ENCODE data around the gene NFU1.

Gene NFU1

DNA sequence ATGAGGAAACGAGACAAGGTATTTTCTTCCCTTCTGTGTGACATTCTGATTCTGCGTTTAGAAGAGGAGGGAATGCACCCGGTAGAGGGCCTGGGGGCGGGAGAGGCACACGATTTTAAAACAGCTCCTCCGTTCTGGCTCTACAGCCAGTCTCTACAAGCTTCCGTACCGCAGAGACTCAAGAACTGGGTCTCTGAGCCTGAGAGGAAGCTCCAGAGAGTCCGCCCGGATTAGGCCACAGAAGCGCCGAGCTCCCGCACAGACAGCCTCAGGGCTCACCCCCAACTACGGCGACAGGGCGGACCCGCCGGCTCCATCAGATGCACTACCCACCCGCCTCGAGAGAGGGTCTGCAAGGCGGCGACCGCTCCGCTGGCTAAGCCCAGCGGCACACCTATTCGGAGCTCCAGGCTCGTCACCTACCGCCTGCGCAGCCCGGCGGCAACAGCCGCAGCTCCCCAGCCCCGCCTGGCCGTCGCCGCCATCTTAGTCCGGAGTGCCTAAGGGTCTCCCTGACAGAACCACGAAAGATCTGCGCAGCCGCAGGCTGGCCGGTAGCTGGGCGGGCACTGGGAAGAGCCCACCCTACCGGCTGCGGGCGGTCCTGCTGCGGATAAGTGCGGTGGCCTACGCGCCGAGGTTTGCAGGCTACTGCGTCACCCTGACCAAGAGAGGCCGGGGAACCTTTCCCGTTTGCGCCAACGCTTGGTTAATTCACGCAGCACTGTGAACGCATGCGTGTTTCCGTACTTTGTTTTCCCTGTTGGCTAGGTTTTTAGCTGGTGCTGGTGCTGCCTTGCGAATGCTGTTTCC is at the start of gene NFU1:
Gene NFU1, minus strand, starts transcription at position 498 of the 813 bp plus-strand sequence. Its CDS starts 13 bp downstream, at position 485.
- FAIRE-seq: peak; percentile 51

- FAIRE-seq: peak; percentile 45
Observed at GRCh38 chr2:69483696-69484095, 46.5 kb upstream of the NFU1 start.

- FAIRE-seq: no peak
Observed at GRCh38 chr2:69483024-69483423, 45.8 kb upstream of the NFU1 start.

DNA sequence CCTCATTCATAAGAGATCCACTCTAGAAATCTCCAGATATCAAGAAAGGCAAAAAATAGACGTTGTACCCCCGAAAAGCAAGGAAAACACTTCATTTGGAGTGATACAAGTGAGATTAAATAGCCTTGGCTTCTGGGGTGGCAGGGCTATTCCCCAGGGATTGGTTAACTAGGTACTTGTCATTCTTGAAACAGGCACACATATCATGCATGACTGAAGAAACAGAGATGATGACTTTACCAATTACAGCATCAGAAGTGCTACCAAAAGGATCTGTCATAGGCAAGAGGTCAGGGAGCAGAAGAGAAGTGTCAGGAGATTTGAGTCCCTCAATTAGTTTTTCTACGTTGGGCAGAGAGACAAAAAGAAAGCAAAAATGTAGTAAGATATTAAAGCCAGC is 45.2 kb upstream of the NFU1 start:
- no peak for FAIRE-seq

- FAIRE-seq: no peak
Observed at GRCh38 chr2:69481421-69481820, 44.2 kb upstream of the NFU1 start.

DNA sequence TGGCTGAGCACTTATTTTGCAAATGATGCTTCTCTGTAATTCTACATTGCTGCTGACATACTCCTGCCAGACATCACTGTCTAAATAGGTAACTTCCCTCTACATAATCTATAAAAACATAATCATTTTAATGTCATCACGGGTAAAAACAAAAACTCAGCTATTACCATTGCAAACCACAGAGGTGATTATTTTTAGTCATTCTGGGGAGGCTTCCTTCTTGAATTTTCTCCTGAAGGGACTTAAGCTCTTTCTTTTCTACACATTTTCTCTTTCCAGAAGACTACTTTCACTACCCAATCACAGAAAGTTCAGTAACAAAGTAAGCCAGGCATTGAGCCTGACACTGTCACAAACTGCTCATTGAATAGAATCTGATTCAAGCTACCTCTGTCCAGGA is 40.4 kb upstream of the NFU1 start:
- FAIRE-seq: no peak

- FAIRE-seq: no peak
Observed at GRCh38 chr2:69474688-69475087, 37.5 kb upstream of the NFU1 start.

DNA sequence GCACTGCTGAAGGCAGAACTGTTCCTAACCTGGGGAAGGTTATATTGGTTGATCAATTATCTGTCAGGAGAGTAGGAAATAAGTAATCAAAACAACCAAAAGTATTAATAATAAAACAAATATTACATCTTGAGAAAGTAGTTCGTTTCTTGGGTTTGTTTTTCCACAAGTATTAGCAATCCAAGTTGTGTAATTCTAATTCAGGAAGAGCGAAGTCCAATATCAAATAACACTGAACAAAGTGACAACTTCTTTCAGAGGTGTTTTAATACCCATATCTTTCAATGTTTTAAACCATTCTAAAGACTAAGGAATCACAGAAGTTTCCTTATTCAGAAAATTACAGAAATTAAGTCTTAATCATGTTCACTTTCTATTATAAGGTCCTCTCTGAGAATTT is 34.6 kb upstream of the NFU1 start:
- no peak for FAIRE-seq

DNA sequence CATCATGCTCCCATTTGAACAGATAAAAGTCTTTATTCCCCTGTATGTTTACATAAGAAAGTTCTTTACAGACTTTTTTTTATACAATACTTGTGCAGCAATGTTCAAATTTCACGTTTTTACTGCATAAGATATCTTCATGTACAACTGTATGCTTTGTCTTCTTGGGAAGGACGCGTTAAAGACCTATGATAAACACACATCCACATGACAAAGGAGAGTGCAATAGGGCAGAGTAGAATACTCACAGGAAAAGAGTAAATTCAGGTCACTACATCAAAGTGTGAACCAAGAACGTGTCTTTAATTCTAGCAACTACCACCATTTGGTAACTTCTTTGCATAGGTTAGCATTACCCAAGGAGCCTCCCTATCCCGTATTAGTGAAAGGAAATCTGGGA is 33.7 kb upstream of the NFU1 start:
- FAIRE-seq: no peak

GRCh38 chr2:69469784-69470183 is 32.5 kb upstream of the NFU1 start:
- FAIRE-seq: no peak

GRCh38 chr2:69469375-69469774 is 32.1 kb upstream of the NFU1 start:
- no peak for FAIRE-seq

- no peak for FAIRE-seq
Observed at GRCh38 chr2:69466728-69467127, 29.5 kb upstream of the NFU1 start.

DNA sequence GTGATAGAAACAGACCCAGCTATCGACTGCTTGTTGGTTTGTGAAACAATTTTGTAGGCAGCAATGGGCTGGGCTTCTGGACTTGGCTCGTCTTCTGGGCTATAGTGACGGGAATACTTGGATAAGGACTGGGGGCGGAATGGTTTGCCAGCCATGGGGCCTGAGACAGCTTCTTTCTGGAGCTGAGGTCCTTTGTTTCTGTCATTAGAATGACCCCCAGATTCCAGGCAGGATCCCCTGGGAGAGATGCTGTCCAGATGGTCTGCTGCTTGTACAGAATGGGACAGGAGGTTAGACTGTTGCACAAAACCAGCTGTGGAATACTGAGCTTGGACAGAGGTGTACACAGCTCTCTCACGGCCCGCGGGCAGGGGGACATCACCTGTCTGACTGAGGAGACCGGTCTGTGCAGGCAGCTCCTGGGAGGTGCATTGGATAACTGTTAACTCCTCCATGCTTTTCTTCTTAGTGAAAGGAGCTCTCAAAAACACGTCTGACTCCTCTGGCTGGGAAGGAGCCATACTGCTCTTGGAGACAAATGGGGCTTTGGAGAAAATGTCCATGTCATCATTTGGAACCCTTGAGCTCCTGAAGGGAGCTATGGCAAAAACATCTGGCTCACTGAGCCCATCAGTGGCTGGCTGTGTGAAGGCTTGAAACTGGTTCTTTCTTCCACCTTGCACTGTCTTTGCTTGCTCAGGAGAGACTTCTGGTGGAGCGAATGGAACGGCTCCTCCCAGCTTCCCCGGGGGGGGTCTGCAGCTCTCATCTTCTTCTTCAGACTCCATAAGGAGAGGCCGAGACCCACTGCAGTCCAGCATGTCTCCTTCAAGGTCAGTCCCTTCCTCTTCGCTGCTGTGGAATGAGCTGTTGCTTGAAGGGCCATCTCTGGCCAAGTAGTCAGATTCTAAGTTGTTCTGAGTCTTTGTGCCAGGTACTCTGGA is 28.6 kb upstream of the NFU1 start:
- FAIRE-seq: no peak

- FAIRE-seq: no peak
Observed at GRCh38 chr2:69464575-69464974, 27.3 kb upstream of the NFU1 start.

DNA sequence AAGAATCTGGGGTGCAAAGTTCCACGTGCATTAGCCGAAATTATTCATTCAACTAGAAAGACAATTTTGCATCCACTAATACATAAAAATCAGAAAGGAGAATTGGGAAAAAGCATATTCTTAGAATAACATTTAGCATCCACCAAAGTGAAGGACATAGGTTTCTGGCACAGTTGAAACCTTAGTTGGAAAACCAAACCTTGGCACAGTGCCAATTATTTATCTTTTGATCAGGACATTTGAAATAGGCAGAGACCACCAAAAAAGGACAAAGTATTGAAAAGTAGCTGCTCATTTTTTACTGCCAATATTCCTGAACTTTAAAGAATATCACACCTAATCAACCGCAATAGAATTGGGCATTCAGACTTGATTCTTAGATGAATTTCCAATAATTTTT is 25.5 kb upstream of the NFU1 start:
- no peak for FAIRE-seq

DNA sequence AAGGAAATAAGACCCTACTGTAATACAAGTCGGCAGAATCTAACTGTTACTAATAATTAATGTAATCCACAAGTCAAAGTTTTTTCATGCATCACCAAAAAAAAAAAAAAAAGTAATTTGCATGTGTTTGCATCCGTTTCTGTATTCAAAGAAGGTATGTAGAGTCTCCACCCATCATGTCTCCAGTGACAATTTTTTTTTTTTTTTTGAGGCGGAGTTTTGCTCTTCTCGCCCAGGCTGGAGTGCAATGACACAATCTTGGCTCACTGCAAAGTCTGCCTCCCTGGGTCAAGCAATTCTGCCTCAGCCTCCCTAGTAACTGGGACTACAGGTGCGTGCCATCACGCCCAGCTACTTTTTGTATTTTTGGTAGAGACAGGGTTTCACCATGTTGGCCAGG is 24.2 kb upstream of the NFU1 start:
- FAIRE-seq: no peak

- FAIRE-seq: no peak
Observed at GRCh38 chr2:69459936-69460335, 22.7 kb upstream of the NFU1 start.

- no peak for FAIRE-seq
Observed at GRCh38 chr2:69456950-69457445, 19.8 kb upstream of the NFU1 start.

DNA sequence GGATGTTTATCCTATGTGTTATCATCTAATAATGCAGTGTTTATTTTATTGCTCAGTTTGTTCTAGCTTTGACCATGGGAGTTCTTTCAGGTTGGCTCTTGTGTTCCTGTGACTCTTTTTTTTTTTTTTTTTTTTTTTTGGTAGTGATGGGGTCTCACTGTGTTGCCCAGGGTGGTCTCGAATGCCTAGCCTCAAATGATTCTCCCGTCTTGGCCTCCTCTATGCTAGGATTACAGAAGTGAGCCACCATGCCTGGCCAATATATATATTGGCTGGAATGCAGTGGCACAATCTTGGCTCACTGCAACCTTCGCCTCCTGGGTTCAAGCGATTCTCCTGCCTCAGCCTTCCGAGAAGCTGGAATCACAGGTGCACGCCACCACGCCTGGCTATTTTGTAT is 18.9 kb upstream of the NFU1 start:
- no peak for FAIRE-seq

GRCh38 chr2:69454976-69455375 is 17.7 kb upstream of the NFU1 start:
- FAIRE-seq: no peak

- no peak for FAIRE-seq
Observed at GRCh38 chr2:69453475-69454129, 16.4 kb upstream of the NFU1 start.

- no peak for FAIRE-seq
Observed at GRCh38 chr2:69452687-69453086, 15.5 kb upstream of the NFU1 start.

Data from endometrium (tissue), 2 donors.